ENCODE results near the gene CHST10.

CHST10 gene

DNA sequence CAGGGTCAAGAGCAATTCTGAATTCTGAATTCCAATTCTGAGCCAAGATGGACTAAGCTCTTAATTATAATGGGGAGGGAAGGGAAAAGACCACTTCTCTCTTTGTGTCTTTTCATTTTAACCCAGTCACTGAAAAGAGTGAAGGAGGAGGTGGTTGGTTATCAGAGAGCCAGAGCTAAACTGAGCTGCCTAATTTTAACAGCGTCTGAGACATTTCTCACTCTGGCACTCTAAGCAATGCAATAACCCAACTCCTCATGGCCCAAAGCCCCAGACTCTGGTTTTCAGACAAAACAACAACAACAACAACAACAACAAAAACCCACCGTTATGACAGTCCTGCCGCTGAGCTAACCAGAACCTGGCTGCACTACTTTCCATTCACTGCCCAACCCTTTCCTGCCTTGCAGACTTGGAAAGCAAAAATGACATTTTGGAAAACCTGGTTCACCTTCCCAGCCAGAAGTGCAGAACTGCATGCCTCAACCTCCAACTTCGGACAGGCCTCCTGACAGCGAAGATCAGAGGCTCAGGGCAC lies 1.0 kb downstream of the CHST10 start:
- DNase-seq (ENCODE audit: low read depth in 2 of 2, low spot score in 1 of 2): no peak

- DNase-seq (ENCODE audit: low read depth in 2 of 2, low spot score in 1 of 2): no peak
Observed at GRCh38 chr2:100413571-100413970, 3.9 kb downstream of the CHST10 start.

DNA sequence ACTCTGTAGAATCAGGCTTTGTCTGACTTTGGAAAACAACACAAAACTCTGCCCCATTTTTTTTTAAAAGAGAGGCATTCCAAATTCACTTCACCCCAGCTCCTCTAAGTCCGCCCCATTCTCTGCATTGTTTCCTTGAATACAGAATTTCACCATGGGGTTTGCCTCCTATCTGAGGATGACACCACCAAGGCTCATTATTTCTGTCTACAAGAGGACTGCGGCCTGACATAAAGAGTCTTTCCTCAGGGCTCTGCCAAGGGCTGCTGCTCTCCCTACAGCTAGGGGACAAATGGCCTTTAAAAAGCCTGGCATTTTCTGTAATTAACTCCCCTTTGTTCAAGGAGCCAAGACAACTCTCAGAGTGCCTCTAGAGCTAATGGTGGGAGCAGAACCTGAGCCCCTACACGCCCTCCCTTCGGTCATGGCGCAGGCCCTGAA lies 4.6 kb downstream of the CHST10 start:
- no peak for DNase-seq (ENCODE audit: low read depth in 2 of 2, low spot score in 1 of 2)

- DNase-seq (ENCODE audit: low read depth in 2 of 2, low spot score in 1 of 2): no peak
Observed at GRCh38 chr2:100412466-100412865, 5.0 kb downstream of the CHST10 start.

GRCh38 chr2:100411841-100412292 lies 5.6 kb downstream of the CHST10 start:
- no peak for DNase-seq (ENCODE audit: low read depth in 2 of 2, low spot score in 1 of 2)

DNA sequence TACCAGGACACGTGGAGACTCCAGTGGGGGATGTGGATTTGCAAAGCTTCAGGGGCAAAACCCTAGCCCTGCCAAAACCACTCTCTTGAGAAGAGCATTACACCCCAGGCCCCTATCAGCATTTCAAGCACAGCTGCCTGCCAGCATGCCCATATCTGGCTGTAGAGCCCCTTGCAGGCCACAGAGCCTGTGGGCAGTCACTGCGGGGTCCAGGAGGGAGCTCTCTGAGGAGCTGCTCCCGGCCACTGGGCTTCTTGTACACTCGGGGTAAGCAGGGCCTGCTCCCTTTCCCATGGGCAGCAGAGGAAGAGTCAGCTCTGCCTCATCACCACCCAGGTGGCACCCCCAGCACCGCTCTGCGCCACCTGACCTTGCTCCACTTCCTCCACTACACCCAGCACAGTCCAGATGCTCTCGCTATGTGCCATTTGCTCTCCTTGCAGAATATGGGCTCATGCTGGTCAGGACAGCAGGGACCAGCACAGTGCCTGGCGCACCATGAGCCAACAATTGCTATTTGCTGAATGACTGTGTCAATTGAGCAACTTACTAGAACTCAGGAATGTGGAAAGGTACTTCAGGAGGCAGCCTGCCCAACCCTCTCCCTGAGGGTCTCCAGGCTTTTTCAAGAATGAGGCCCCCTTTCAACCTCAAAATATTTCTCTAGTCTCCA lies 7.4 kb downstream of the CHST10 start:
- DNase-seq (ENCODE audit: low read depth in 2 of 2, low spot score in 1 of 2): no peak

DNA sequence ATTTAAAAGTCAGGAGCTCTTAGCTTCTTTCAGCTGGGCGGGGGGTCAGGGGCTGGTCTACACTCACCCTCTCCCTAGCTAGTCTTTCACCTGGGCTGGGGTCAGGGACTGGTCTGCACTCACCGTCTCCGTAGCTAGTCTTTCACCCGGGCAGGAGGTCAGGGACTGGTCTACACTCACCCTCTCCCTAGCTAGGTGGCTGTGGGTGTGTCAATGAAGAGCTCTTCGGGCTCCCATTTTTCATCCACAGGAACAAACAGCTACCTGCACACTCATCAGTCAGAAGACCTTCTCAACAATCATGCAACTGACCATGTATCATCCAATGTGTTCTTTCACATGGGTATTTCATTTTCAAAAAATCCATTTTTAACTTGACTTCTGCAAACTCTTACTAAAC lies 8.0 kb downstream of the CHST10 start:
- no peak for DNase-seq (ENCODE audit: low read depth in 2 of 2, low spot score in 1 of 2)

- DNase-seq (ENCODE audit: low read depth in 2 of 2, low spot score in 1 of 2): no peak
Observed at GRCh38 chr2:100408941-100409340, 8.5 kb downstream of the CHST10 start.

DNA sequence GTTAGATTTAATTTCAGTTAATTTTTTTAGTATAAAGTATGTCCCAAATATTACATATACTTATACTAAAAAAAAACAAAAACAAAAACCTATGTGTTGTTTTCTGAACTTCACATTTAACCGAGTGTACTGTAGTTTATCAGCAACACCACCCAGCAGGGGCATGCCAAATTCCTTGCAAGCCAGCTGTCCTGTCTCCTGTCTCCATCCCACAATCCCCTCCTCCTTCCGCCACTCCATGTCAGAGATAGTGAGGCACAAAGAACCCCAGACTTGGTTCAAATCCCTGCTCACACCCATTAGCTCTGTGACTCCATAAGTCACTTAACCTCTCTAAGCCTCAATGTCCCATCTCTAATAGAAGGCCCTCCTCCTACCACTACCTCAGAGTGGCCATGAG lies 9.4 kb downstream of the CHST10 start:
- DNase-seq (ENCODE audit: low read depth in 2 of 2, low spot score in 1 of 2): no peak

DNA sequence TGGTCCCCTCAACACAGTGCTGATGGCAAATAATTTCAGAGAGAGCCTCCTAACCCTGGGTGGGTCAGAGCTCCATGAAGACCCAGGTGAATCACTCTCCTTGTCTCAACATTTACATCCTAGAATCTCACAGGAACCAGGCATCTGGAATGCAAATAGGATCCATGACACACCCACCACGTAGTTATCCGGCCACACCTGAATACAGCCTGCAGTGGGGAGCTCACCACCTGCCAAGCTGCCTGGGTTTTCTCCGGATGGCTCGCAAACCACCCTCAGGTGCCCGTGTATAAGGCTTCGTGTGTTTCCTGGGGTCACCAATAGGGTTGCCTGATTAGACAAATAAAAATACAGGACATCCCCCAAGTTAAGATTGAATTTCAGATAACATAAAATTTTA lies 9.9 kb downstream of the CHST10 start:
- DNase-seq (ENCODE audit: low read depth in 2 of 2, low spot score in 1 of 2): no peak

- DNase-seq (ENCODE audit: low read depth in 2 of 2, low spot score in 1 of 2): no peak
Observed at GRCh38 chr2:100407073-100407472, 10.4 kb downstream of the CHST10 start.

GRCh38 chr2:100406120-100406508 lies 11.4 kb downstream of the CHST10 start:
- DNase-seq (ENCODE audit: low read depth in 2 of 2, low spot score in 1 of 2): no peak

DNA sequence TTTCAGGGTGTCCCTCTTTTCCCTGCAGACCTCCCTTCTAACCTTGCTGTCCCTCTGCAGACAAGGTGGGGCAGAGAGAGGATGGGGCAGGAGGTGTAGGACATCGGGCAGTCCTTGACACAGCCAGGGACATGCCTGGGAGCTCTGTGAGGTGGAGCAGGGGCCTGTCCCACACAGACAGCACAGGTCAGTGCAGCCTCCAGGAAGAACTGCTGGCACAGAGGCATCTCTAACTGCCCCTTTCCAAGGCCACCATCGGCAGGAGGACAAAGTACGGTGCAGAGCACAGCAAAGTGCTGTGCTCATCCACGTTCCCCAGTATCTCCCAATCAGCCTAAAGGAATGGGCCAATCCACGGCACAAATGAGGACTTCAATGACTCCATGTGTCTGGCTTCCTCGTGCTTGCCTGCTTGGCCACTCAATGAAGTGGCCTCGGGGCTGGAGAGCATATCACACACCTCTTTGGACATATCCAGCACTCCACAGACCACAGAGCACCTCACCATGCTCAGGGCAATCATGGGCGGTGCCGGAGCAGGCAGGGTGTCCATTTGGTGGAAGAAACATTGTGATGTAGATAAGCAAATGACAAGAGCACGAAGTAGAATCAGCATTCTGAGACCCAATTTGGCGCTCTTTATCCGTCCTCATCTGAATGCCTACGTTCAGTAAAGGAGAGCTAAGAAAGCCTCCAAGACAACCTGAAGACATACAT lies 11.9 kb downstream of the CHST10 start:
- DNase-seq (ENCODE audit: low read depth in 2 of 2, low spot score in 1 of 2): no peak

GRCh38 chr2:100404411-100404810 lies 13.1 kb downstream of the CHST10 start:
- no peak for DNase-seq (ENCODE audit: low read depth in 2 of 2, low spot score in 1 of 2)

DNA sequence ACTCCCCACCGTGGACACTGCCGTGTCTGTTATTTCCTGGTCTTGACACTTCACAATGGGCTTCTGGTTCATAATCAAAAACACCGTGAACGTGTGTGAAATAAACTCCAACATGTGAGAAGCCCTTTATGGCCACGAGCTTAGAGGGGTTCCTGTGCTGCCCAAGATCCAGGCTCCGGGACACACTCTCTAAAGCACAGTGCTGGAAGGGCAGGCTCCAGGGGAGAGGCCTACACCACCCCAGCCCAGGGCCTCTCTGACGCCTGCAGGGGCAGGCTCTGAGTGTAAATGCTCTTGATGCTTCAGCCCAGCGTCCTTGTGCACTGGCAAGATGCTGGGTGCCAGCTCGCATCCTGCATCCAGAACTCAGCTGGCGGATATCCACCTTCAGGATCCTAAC lies 13.7 kb downstream of the CHST10 start:
- DNase-seq (ENCODE audit: low read depth in 2 of 2, low spot score in 1 of 2): no peak

DNA sequence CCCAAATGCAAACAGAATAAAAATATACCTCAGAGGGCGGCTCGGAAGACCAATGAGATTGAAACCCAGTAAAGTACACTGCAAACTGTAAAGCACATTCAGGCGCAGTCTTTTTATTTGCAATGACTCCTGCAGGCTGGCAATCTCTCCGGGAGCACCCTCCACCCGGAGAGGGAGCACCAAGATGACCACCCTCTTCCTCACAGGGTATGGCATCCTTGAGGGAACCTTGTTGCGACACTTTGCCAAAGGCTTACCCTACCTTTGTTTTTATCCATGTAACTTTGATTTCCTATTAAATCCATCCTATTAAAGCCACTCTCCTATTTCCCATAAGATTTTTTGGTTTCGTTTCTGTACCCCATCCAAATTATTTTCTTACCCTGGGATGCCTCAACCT lies 16.2 kb downstream of the CHST10 start:
- no peak for DNase-seq (ENCODE audit: low read depth in 2 of 2, low spot score in 1 of 2)

GRCh38 chr2:100399714-100400113 lies 17.8 kb downstream of the CHST10 start:
- DNase-seq (ENCODE audit: low read depth in 2 of 2, low spot score in 1 of 2): no peak

DNA sequence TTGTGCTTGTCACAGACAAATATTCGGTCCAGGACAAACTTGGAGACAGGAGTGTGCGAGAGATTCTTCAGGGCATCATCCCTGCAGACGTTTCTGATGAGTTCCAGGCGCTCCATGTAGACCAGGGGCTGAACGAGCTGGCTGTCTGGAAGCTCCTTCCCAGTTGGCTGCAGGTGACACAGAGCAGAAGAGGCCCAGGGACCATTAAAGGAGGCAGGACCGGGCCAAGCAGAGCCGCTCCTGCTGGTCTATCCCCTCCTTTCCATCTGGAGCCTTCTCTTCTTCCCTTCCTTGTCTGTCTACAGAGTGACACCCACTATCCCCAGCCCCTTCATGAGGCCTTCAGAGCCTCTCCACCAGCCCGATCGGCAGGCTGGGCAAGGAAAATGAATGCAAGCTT lies 19.5 kb downstream of the CHST10 start:
- no peak for DNase-seq (ENCODE audit: low read depth in 2 of 2, low spot score in 1 of 2)

GRCh38 chr2:100397118-100397860 lies 20.2 kb downstream of the CHST10 start:
- no peak for DNase-seq (ENCODE audit: low read depth in 2 of 2, low spot score in 1 of 2)

DNA sequence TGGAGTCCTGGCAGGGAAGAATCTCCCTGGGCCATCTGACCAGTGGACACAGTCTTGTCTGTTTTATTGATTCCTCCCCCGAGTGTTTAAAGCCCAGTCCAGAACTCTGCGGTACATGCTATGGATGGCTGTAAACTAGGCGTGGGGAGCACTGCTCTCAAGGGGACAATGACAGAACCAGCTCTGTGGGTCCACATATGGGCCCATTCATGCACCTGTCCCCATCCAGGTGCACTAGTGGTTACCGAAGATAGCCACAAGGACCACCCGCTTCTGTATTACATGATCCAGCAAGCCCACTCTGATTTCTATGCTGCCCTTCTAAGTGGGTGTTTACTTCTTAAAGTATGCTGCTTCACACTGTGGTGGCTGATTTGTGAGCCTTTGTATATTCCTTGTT lies 21.0 kb downstream of the CHST10 start:
- DNase-seq (ENCODE audit: low read depth in 2 of 2, low spot score in 1 of 2): no peak

GRCh38 chr2:100395532-100396350 lies 21.7 kb downstream of the CHST10 start:
- no peak for DNase-seq (ENCODE audit: low read depth in 2 of 2, low spot score in 1 of 2)
